ENCODE results near the gene CCDC69. TPM values are rescaled to one million over a fixed set of nuclear protein-coding genes. Genes with fewer than 3 reads are reported as not detected.

The CCDC69 gene
- total RNA-seq, 4 donors from 2014 or later: 189 to 307 (median 243) TPM

GRCh38 chr5:151184316-151185042, 39.4 kb downstream of the CCDC69 start:
- TF ChIP-seq CTCF (IDR thresholded peaks at IDR 0.05; ENCODE audit: low read depth): no peak

GRCh38 chr5:151183456-151184245, 40.2 kb downstream of the CCDC69 start:
- TF ChIP-seq CTCF (IDR thresholded peaks at IDR 0.05; ENCODE audit: low read depth): no peak

GRCh38 chr5:151182976-151183375, 40.9 kb downstream of the CCDC69 start:
- no peak for TF ChIP-seq CTCF (IDR thresholded peaks at IDR 0.05; ENCODE audit: low read depth)

- TF ChIP-seq CTCF (IDR thresholded peaks at IDR 0.05; ENCODE audit: low read depth): no peak
Observed at GRCh38 chr5:151182524-151182900, 41.4 kb downstream of the CCDC69 start.

- no peak for TF ChIP-seq CTCF (IDR thresholded peaks at IDR 0.05; ENCODE audit: low read depth)
Observed at GRCh38 chr5:151181818-151182523, 41.9 kb downstream of the CCDC69 start.

- TF ChIP-seq CTCF (IDR thresholded peaks at IDR 0.05; ENCODE audit: low read depth): no peak
Observed at GRCh38 chr5:151180291-151180690, 43.6 kb downstream of the CCDC69 start.

GRCh38 chr5:151179489-151179840, 44.4 kb downstream of the CCDC69 start:
- TF ChIP-seq CTCF (IDR thresholded peaks at IDR 0.05; ENCODE audit: low read depth): no peak

Data from subcutaneous adipose tissue (tissue), 4 donors.